Stimulated activated memory B cell treated with anti-CD40 and anti-IgM and Interleukin-4, amounts not matched to agents 10 μg/mL and 1 μg/mL and 100 μg/mL, for 72 hours (primary cell): ENCODE data around the gene CHKA.
A peak's percentile ranks its signal among the peaks of the same experiment; 100 is the strongest.

Experiments used
- ATAC-seq: fragments of 150-1000 bp; cut with Tn5 transposase; 2 replicates; pipeline ENCODE4 v1.10.0; 2021
- H3K27ac Mint-ChIP-seq: one replicate; pipeline ENCODE4 v1.8.0; 2022; ENCODE audit warnings: mild to moderate bottlenecking, mixed read lengths
- H3K27me3 Mint-ChIP-seq: one replicate; pipeline ENCODE4 v1.8.0; 2022; ENCODE audit warnings: mixed read lengths
- H3K36me3 Mint-ChIP-seq: one replicate; pipeline ENCODE4 v1.8.0; 2022; ENCODE audit warnings: mixed read lengths
- H3K4me1 Mint-ChIP-seq: one replicate; pipeline ENCODE4 v1.8.0; 2022; ENCODE audit warnings: mixed read lengths
- H3K4me3 Mint-ChIP-seq: one replicate; pipeline ENCODE4 v1.8.0; 2022; ENCODE audit warnings: mild to moderate bottlenecking, moderate library complexity, mixed read lengths
- H3K9me3 Mint-ChIP-seq: one replicate; pipeline ENCODE4 v1.8.0; 2022; ENCODE audit warnings: mixed read lengths

CHKA gene

DNA sequence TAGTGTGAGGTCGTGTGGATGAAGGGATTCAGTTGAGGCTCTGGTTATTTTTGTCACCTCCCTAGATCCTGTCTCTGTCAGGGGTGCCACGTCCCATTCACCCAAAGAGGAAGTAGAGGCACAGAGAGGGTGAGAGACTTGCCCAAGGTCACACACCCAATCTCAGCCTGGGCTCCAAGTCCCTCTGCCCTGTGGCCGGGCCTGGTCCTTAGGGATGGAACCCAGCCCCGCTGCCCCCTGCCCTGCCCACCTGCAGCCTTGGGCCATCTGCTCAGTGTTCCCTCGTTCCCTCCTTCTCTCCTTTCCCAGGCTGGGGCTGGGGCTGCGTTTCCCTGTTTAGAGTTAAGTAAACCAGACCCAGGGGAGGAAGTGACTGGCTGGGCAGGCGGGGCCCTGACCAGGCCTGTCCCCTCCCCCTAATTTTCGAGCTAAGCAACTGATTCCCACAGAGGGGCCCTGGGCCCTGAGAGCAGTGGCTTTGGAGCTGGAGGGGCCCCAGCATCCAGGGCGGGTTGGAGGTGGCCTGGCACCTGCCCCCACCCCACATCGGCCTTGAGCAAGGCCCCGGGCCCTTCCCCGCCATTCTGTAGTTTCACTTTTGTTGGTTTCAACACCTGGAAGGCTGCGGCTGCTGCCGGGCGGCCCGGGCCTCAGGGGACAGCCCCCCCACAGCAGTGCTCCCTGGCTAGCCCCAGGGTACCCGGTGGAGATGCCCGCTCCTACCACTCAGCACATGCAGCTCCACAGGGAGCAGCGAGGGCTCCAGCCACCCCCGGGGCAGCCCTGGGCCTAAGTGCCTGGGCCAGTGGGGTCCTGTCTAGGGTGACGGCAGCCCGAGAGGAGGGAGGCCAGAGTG is 80.9 kb downstream of the CHKA start:
- Mint-ChIP-seq H3K4me1 (peaks cover 39% of the 10 kb centered on the region), H3K4me3 (peak overlapping the region; percentile 98), H3K27me3 (no peaks in the 10 kb centered on the region), H3K36me3 (peaks cover 23% of the 10 kb centered on the region), H3K27ac (peak overlapping the region; percentile 93), H3K9me3 (no peaks in the 10 kb centered on the region)
- peak; percentile 78 for ATAC-seq

DNA sequence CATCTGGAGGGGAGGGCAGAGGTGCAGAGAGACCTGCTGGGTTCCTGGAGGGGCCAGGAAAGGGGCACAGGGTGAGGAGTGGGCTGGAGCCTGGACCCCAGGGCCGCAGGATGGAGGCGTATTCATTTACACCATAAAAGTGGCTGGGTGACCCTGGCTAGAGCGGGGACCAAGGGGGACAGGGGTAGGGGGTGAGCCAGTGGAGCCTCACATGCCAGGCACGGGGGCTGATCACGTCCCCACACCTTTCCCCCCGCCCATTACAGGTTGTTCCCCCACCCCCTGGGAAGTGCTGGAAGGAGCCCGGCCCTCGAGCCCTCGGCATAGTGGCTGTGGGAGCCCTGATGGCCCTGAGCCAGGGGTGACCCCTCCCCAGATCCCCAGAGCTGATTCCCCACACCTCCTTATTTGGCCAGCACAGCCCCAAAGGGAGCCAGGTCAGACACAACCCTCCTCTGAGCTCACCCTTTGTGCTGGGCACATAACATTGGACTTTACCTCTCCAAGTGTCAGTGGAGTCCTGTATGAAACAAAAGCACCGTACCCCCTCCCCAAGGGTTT is 81.6 kb downstream of the CHKA start:
- H3K4me1 Mint-ChIP-seq, result peaks cover 39% of the 10 kb centered on the region
- no peaks in the 10 kb centered on the region for H3K27me3 Mint-ChIP-seq
- peak overlapping the region; percentile 93 for H3K27ac Mint-ChIP-seq
- H3K36me3 Mint-ChIP-seq, result peaks cover 16% of the 10 kb centered on the region
- H3K9me3 Mint-ChIP-seq, result no peaks in the 10 kb centered on the region
- ATAC-seq, result peak; percentile 2
- H3K4me3 Mint-ChIP-seq, result peak overlapping the region; percentile 98

DNA sequence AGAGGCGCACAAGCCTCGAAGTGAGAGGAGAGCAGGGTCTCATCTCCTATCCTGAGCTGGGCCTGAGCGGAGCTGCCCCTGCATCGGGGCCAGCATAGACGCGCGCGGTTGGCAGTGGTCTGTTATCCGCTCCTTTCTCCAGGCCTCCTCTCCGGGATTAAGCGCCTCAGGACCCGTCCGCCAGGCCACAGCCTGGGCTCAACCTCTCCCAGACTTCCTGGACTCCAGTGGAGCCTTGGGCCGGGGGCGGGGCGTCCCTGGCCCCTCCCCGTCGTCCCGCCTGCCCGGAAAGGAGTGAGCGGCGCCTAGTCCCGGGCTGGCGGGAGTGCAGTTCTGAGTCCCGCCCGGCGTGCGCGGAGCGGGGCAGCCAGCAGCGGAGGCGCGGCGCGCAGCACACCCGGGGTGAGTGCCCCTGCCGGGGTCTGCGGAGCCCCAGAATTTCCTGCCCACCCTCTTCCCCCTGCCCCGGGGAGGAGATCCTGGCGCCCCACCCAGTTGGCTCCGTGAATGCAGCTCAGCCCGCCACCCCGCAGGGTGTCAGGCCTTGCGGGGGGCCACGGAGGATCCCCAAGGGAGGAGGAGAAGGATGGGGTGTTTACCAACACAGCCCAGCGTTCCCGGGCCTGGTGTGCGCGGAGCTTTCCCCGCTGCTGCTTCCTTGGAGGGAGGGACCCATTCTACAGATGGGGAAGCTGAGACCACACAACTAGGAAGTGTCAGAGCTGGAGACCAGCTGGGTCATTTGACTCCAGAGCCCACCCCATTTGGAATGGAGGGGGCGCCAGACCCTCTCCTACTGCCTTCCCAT is 82.3 kb downstream of the CHKA start, which contains the start of gene TCIRG1:
TSS of gene TCIRG1 (plus strand) at position 308 of the 808 bp plus-strand sequence. CDS start 2,247 bp downstream, outside the sequence.
- no peaks in the 10 kb centered on the region for H3K27me3 Mint-ChIP-seq
- peaks cover 39% of the 10 kb centered on the region for H3K4me1 Mint-ChIP-seq
- H3K4me3 Mint-ChIP-seq, result peak within 1 kb of the TSS; percentile 98
- peaks cover 15% of the 10 kb centered on the region for H3K36me3 Mint-ChIP-seq
- no peaks in the 10 kb centered on the region for H3K9me3 Mint-ChIP-seq
- peak within 1 kb of the TSS; percentile 93 for H3K27ac Mint-ChIP-seq
- ATAC-seq, result peak; percentile 74

DNA sequence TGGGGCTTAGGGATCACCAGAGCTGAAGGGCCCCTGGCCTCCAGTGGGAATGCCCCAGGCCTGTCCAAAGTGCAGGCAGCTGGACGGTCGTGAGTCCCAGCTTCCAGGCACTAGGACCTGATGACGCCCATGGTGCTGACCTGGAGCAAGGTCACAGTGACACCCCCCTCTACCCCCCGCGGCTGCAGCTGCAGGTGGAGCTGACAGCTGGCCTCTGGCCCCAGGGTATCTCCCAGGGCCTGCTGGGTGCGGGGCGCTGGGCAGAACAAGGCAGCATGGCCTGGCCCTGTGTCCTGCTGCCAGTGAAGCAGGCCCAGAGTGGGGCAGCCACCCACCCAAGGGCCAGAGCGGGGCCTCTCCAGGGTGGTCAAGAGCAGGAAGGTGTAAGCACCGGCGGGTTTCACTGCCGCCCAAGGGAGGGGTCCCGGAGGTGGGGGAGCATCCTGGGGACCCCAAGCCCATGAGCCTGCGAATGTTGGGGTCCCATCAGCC is 82.9 kb downstream of the CHKA start:
- peak; percentile 0 for ATAC-seq
- Mint-ChIP-seq H3K4me1 (peaks cover 39% of the 10 kb centered on the region), H3K9me3 (no peaks in the 10 kb centered on the region), H3K4me3 (peak overlapping the region; percentile 98), H3K36me3 (peaks cover 18% of the 10 kb centered on the region), H3K27me3 (no peaks in the 10 kb centered on the region), H3K27ac (peak overlapping the region; percentile 93)

DNA sequence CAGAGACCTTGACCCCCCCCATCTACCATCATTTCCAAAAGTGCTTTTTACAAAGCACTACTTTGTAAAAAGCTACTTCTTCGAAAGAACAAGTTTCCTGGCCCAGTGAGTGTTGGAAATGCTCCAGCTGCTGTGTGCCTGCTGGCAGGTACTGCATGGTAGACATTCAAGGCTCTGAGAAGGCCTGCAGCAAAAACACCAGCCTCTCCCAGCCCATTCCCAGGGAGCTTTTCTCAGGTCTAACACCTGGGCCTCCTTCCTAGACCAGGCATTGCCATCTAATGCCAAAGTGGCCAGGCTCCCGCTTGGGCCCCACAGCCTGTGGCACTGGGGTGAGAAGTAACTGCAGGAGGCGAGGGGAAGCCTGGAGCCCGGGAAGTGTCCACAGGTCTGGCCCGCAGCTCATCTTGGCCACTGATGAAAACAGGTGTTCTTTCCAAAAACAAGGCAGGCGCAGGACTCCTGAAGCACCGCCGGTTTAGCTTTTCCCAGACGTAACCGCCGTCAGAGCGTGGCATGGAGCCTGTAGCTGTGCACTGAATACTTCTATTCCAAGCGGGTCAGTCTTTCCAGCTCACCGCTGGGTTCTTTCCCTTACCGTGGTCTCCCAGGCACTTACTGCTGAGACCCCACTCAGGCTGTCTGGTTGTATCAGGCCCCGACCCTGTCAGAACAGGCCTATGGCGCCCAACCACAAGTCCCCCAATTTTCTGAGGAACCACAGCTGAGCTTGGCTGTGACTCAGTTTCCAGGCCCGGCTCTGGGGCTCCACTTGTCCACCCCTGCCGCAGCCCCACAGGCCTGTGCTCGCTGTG is 83.6 kb downstream of the CHKA start:
- H3K27ac Mint-ChIP-seq, result peak overlapping the region; percentile 93
- no peak for ATAC-seq
- H3K27me3 Mint-ChIP-seq, result no peaks in the 10 kb centered on the region
- peak overlapping the region; percentile 53 for H3K4me3 Mint-ChIP-seq
- no peaks in the 10 kb centered on the region for H3K9me3 Mint-ChIP-seq
- H3K36me3 Mint-ChIP-seq, result peaks cover 18% of the 10 kb centered on the region
- H3K4me1 Mint-ChIP-seq, result peaks cover 39% of the 10 kb centered on the region

DNA sequence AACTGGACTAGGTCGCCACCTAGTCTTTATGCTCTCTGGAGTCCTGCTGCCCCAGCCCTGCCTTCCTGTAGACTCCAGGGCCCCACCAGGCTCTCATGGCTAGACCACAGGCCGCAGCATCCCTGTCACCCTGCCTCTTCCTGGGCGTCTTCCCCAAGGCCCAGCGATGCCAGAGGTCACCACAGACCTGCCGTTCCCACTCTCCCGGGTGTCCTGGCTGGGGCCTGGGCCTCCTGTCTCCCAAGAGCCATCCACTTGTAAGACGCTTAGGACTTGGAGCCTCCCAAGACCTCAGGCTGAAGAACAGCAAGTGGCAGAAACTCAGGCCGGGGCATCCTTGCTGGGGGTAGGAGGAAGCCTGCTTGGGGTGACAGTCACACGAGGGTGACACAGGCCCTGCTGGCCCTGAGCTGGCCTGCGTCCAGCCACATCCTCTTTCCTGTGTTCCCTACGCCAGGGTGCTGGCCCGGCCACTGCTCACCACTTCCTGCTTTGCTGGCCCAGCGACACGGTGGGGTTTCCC is 84.4 kb downstream of the CHKA start:
- peak overlapping the region; percentile 81 for H3K27ac Mint-ChIP-seq
- no peaks in the 10 kb centered on the region for H3K9me3 Mint-ChIP-seq
- no peak overlapping the region for H3K4me3 Mint-ChIP-seq
- ATAC-seq, result no peak
- H3K36me3 Mint-ChIP-seq, result peaks cover 16% of the 10 kb centered on the region
- H3K4me1 Mint-ChIP-seq, result peaks cover 40% of the 10 kb centered on the region
- H3K27me3 Mint-ChIP-seq, result no peaks in the 10 kb centered on the region

DNA sequence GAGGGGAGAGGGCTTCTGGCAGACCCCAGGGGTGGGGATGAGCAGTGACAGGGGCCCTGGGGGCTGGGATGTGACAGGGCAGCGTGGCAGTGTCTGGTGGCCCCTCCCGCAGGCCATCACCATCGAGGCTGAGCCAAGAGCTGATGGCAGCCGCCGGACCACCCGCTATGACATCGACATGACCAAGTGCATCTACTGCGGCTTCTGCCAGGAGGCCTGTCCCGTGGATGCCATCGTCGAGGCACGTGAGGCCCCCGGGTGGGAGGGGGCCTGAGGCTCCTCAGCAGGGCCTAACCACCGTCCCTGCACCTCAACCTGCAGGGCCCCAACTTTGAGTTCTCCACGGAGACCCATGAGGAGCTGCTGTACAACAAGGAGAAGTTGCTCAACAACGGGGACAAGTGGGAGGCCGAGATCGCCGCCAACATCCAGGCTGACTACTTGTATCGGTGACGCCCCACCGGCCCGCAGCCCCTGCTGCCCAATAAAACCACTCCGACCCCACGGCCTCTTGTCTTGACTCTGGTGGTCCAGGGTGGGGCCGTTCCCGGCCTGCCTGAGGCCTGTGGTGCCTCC is 85.0 kb downstream of the CHKA start:
- peaks cover 41% of the 10 kb centered on the region for H3K4me1 Mint-ChIP-seq
- peak overlapping the region; percentile 81 for H3K27ac Mint-ChIP-seq
- no peaks in the 10 kb centered on the region for H3K9me3 Mint-ChIP-seq
- no peak overlapping the region for H3K4me3 Mint-ChIP-seq
- no peaks in the 10 kb centered on the region for H3K27me3 Mint-ChIP-seq
- H3K36me3 Mint-ChIP-seq, result peaks cover 12% of the 10 kb centered on the region
- ATAC-seq, result no peak

DNA sequence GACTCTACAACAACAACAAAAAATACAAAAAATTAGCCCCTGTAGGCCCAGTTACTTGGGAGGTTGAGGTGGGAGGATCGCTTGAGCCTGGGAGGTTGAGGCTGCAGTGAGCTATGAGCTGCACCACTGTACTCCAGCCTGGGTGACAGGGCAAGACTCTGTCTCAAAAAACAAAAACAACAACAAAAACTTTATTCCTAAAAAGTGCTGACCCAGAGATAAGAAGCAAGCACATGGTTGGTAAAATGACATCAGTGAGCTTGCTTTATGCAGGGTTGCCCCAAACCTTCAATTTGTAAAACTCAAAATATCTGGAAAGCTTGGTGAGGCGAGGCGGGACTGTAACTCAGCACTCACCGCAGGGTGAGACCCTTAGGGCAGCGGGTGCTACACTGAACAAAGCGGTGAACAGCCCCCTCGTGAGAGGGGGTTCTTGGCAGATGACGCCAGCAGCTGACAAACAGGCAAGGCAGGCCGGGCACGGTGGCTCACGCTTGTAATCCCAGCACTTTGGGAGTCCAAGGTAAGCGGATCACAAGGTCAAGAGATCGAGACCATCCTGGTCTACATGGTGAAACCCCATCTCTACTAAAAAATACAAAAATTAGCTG is 85.8 kb downstream of the CHKA start:
- Mint-ChIP-seq H3K27ac (peak overlapping the region; percentile 81), H3K9me3 (no peaks in the 10 kb centered on the region), H3K4me3 (no peak overlapping the region), H3K36me3 (peaks cover 12% of the 10 kb centered on the region), H3K4me1 (peaks cover 41% of the 10 kb centered on the region), H3K27me3 (no peaks in the 10 kb centered on the region)
- no peak for ATAC-seq

DNA sequence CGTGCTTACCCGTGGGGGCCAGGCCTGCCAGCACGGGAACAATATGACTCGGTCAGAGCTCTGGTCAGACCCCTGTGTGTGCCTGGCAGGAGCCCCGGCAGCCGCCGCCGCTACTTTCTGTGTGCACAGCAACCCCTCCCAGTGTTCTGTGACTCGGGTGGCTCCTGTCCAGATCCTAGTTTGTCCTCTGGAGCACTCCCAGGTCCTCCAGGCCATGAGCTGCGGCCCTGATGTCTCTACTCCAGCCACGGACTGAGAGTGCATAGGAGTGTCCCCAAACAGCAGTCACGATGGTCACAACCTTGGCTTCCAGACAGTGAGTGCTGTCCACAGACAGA is 87.5 kb downstream of the CHKA start:
- Mint-ChIP-seq H3K9me3 (no peaks in the 10 kb centered on the region), H3K4me3 (no peak overlapping the region), H3K4me1 (peaks cover 44% of the 10 kb centered on the region), H3K36me3 (peaks cover 12% of the 10 kb centered on the region), H3K27ac (no peak overlapping the region), H3K27me3 (no peaks in the 10 kb centered on the region)
- ATAC-seq, result no peak

DNA sequence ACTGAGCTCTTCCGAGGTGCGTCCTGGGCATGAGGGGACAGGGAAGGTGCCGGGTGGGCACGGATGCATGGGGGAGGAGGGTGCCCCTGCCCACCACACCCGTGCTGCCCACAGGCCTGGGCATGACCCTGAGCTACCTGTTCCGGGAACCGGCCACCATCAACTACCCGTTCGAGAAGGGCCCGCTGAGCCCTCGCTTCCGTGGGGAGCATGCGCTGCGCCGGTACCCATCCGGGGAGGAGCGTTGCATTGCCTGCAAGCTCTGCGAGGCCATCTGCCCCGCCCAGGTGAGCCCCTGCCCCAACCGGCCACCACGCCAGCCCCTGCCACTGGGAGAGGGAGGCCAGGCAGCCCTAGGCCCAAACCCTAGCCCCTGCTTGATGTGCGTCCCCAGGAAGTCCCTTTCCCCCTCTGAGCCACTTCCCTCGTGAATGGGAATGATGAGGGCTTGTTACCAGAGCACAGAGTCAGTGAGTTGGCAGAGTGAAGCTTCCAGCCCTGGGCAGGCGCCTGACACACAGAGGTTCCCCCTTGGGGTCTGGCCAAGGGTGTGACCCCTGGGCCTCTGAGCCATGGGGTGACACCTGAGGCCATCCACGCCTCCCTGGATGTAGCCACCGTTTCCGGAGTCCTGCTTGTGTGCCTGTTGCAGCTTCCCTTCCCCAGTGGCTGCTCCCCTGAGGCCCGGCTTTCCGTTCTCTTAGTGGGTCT is 88.0 kb downstream of the CHKA start:
- Mint-ChIP-seq H3K4me3 (no peak overlapping the region), H3K9me3 (no peaks in the 10 kb centered on the region), H3K27ac (no peak overlapping the region), H3K27me3 (no peaks in the 10 kb centered on the region), H3K4me1 (peaks cover 45% of the 10 kb centered on the region), H3K36me3 (peaks cover 12% of the 10 kb centered on the region)
- no peak for ATAC-seq

DNA sequence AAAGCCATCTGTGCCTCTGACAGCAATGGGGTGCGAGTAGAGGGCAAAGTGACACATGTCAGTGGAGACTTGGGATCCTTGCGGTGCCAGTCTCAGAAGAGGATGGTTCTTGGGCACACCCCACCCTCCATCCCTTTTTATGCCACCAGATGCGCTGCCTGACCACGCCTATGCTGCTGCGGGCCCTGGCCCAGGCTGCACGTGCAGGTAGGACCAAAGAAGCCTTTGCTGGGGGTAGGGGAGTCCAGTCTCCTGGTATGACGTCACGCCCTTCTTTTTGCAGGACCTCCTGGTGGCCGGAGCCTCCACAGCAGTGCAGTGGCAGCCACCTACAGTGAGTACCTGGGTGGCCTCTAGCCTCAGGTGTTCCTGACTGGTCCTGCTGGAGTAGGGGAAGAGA is 89.2 kb downstream of the CHKA start:
- Mint-ChIP-seq H3K27ac (peak overlapping the region; percentile 93), H3K36me3 (peaks cover 12% of the 10 kb centered on the region)
- ATAC-seq, result no peak

DNA sequence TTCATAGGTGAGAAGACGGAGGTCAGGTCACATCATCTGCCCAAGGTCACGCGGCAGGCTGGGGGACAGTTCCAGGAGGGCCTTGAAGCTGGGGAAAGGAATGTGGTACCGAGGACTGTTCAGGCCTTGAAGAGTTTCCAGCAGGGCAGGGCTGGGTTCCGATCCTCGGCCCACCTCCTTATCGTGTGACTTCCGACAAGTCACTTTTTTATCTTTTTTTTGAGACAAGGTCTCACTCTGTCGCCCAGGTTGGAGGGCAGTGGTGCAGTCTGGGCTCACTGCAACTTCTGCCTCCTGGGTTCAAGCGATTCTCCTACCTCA is 90.1 kb downstream of the CHKA start:
- H3K27ac Mint-ChIP-seq, result peak overlapping the region; percentile 93
- ATAC-seq, result peak; percentile 1
- H3K27me3 Mint-ChIP-seq, result no peaks in the 10 kb centered on the region
- H3K4me3 Mint-ChIP-seq, result peak overlapping the region; percentile 88
- H3K4me1 Mint-ChIP-seq, result peaks cover 34% of the 10 kb centered on the region
- no peaks in the 10 kb centered on the region for H3K9me3 Mint-ChIP-seq
- peaks cover 6% of the 10 kb centered on the region for H3K36me3 Mint-ChIP-seq

More for the DNA sequence above, 89.2 kb downstream of the CHKA start:
- H3K4me1 Mint-ChIP-seq, result peaks cover 40% of the 10 kb centered on the region
- no peaks in the 10 kb centered on the region for H3K27me3 Mint-ChIP-seq
- H3K4me3 Mint-ChIP-seq, result peak overlapping the region; percentile 88
- H3K9me3 Mint-ChIP-seq, result no peaks in the 10 kb centered on the region

DNA sequence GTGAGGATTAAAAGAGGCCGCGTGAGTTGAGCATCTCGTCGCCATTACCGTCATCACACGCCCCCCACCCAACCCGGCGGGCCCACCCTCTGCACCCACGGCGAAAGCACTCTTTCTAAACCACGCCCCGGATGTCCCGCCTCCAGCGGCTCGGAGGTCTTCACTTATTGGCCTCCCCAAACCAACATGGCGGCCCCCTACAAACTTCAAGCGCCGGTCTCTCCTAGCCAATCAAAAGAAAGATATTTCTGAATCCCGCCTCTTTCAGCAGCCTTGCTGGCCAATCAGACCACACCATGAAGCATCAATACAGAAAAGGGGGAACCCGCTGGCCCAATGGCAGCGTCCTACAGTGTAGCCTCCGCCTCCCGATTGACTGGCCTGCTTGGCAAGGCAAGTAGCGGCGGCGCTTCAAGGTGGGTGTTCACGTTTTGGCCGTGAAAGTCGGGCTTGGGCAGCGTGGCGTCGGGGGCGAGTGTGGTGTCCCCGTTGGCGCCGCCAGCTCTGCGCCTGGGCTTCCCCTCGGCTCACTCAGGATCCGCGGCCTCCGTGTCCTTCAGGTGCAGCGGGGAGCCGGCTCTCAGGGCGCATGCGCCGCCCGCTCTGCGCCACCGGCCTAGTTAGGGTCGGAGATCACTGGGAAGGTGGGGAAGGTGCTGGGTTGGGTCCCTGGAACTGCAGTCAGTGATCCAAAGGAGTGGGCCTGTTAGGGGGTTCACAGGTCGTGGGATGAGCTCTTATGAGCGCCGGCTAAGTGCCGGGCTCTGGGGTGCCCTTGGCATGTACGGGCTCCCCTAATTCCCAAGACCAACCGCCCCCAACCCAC is 90.7 kb downstream of the CHKA start, which contains the start of gene NDUFS8:
TSS of gene NDUFS8 (plus strand) at position 364 of the 826 bp plus-strand sequence. CDS start 1,471 bp downstream, outside the sequence.
- H3K4me3 Mint-ChIP-seq, result peak within 1 kb of the TSS; percentile 88
- peaks cover 34% of the 10 kb centered on the region for H3K4me1 Mint-ChIP-seq
- no peaks in the 10 kb centered on the region for H3K27me3 Mint-ChIP-seq
- no peaks in the 10 kb centered on the region for H3K9me3 Mint-ChIP-seq
- ATAC-seq, result peak; percentile 99
- H3K27ac Mint-ChIP-seq, result peak within 1 kb of the TSS; percentile 93
- H3K36me3 Mint-ChIP-seq, result peaks cover 12% of the 10 kb centered on the region
